ENCODE data around the gene PNMA5. TPM values are rescaled to one million over a fixed set of nuclear protein-coding genes. Genes with fewer than 3 reads are reported as not detected.
"Not testable (repeated sequence)": the region's sequence is repeated elsewhere in the genome, so short reads cannot be mapped to it uniquely, and the experiment has no call there.

PNMA5 gene
- total RNA-seq, 1 donor from 2014 or later, result not detected

DNA sequence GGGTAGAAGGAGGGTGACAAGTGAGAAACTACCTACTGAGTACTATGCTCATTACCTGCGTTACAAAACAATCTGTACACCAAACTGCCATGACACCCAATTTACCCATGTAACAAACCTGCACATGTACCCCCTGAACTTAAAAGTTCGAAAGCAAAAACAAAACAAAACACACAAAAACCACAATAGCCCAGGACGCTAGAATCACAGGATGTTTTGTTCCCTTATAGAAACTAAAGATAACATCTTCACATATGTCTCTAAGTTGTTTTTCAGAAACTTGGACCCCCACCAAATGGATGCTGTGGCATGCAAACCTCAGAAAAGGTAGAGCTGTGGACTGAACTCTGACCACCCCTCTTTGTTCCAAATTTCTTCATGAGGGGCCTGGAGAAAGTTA, 25.2 kb upstream of the PNMA5 start:
- no peak for ATAC-seq
- DNase-seq, result no peak
- intact Hi-C loops (cut with DNase I), result no loop called here

DNA sequence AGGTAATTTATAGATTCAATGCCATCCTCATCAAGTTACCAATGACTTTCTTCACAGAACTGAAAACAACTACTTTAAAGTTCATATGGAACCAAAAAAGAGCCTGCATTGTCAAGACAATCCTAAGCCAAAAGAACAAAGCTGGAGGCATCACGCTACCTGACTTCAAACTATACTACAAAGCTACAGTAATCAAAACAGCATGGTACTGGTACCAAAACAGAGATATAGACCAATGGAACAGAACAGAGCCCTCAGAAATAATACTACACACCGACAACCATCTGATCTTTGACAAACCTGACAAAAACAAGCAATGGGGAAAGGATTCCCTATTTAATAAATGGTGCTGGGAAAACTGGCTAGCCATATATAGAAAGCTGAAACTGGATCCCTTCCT, 23.3 kb upstream of the PNMA5 start:
- ATAC-seq, DNase-seq: not testable (repeated sequence)

More for the DNA sequence above, 25.2 kb upstream of the PNMA5 start:
- Histone ChIP-seq H3K4me3 (no peak overlapping the region), H3K27me3 (no peaks in the 10 kb centered on the region), H3K4me1 (no peaks in the 10 kb centered on the region), H3K9me3 (no peaks in the 10 kb centered on the region), H3K27ac (no peak overlapping the region), H3K36me3 (no peaks in the 10 kb centered on the region)
- TF ChIP-seq, protein P1, sequence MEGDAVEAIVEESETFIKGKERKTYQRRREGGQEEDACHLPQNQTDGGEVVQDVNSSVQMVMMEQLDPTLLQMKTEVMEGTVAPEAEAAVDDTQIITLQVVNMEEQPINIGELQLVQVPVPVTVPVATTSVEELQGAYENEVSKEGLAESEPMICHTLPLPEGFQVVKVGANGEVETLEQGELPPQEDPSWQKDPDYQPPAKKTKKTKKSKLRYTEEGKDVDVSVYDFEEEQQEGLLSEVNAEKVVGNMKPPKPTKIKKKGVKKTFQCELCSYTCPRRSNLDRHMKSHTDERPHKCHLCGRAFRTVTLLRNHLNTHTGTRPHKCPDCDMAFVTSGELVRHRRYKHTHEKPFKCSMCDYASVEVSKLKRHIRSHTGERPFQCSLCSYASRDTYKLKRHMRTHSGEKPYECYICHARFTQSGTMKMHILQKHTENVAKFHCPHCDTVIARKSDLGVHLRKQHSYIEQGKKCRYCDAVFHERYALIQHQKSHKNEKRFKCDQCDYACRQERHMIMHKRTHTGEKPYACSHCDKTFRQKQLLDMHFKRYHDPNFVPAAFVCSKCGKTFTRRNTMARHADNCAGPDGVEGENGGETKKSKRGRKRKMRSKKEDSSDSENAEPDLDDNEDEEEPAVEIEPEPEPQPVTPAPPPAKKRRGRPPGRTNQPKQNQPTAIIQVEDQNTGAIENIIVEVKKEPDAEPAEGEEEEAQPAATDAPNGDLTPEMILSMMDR (IDR thresholded peaks at IDR 0.05), result no peak

DNA sequence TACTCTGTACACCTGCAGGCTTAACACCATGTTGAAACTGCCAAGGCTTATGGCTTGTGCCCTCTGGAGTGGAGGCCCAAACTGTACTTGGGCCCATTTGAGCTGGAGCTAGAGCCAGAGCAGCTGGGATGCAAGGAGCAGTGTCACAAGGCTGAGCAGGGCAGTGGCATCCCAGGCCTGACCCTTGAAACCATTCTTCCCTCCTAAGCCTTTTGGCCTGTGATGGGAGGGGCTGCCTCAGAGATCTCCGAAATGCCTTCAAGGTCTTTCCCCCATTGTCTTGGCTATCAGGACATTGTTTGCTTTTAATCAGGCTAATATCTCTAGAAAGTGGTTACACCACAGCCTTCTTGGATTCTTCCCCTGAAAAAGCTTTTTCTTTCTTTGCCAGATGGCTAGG, 10.9 kb upstream of the PNMA5 start:
- Histone ChIP-seq H3K27ac (no peak overlapping the region), H3K27me3 (no peaks in the 10 kb centered on the region), H3K9me3 (no peaks in the 10 kb centered on the region), H3K4me3 (no peak overlapping the region), H3K36me3 (no peaks in the 10 kb centered on the region), H3K4me1 (no peaks in the 10 kb centered on the region)
- ATAC-seq (no peak), DNase-seq (no peak)
- TF ChIP-seq, protein P1 (IDR thresholded peaks at IDR 0.05), result no peak
- intact Hi-C loops (cut with DNase I), result no loop called here

More for the DNA sequence above, 23.3 kb upstream of the PNMA5 start:
- H3K9me3 ChIP-seq; H3K4me3 ChIP-seq; H3K4me1 ChIP-seq; H3K27ac ChIP-seq; intact Hi-C loops (cut with DNase I); H3K36me3 ChIP-seq; H3K27me3 ChIP-seq: not testable (repeated sequence)

DNA sequence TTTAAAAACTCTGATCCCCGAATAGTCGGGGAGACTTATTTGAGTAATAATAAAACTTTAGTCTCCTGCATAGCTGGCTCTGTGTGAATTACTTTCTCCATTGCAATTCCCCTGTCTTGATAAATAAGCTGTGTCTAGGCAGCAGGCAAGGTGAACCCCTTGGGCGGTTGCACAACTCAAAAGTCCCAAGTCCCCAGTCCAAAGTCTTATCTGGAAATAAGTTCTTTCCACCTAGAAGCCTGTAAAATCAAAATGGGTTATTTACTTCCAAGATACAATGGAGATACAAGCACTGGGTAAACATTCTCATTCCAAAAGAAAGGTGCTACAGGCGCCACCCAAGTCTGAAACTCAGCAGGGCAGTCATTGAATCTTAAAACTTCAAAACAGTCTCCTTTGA, 10.1 kb upstream of the PNMA5 start:
- no peaks in the 10 kb centered on the region for H3K36me3 ChIP-seq
- H3K4me3 ChIP-seq, result no peak overlapping the region
- intact Hi-C loops (cut with DNase I), result no loop called here
- no peaks in the 10 kb centered on the region for H3K9me3 ChIP-seq
- TF ChIP-seq, protein P1 (IDR thresholded peaks at IDR 0.05), result no peak
- H3K27ac ChIP-seq, result no peak overlapping the region
- no peak for ATAC-seq
- H3K27me3 ChIP-seq, result no peaks in the 10 kb centered on the region
- no peak for DNase-seq
- no peaks in the 10 kb centered on the region for H3K4me1 ChIP-seq

DNA sequence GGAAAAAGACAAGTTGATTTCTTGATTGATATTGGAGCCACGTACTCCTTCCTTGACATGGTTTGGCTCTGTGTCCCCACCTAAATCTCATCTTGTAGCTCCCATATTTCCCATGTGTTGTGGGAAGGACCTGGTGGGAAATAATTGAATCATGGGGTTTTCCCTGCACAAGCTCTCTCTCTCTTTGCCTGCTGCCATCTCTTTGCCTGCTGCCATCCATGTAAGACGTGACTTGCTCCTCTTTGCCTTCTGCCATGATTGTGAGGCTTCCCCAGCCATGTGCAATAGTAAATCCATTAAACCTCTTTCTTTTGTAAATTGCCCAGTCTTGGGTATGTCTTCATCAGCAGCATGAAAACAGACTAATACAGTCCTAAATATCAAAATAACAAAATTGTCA, 8.3 kb upstream of the PNMA5 start:
- intact Hi-C loops (cut with DNase I); H3K27me3 ChIP-seq; H3K4me1 ChIP-seq; H3K36me3 ChIP-seq; DNase-seq; H3K27ac ChIP-seq; H3K4me3 ChIP-seq; H3K9me3 ChIP-seq; ATAC-seq: not testable (repeated sequence)

DNA sequence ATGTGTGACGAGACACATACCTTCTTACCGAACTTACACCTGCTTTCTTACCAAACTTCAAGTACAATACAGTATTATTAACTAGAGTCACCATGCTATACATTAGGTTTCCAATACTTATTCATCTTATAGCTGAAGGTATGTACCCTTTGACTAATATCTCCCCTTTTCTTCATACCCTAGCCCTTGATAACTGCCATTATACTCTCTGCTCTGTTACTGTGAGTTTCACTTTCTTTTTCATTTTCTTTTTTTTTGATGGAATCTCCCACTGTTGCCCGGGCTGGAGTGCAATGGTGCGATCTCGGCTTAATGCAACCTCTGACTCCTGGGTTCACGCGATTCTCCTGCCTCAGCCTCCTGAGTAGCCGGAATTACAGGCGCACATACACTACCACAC, 3.4 kb upstream of the PNMA5 start:
- Histone ChIP-seq H3K4me3 (no peak overlapping the region), H3K27ac (no peak overlapping the region), H3K27me3 (no peaks in the 10 kb centered on the region), H3K36me3 (no peaks in the 10 kb centered on the region), H3K9me3 (no peaks in the 10 kb centered on the region), H3K4me1 (no peaks in the 10 kb centered on the region)
- ATAC-seq (no peak), DNase-seq (no peak)
- TF ChIP-seq, protein P1 (IDR thresholded peaks at IDR 0.05), result no peak
- intact Hi-C loops (cut with DNase I), result no loop called here

DNA sequence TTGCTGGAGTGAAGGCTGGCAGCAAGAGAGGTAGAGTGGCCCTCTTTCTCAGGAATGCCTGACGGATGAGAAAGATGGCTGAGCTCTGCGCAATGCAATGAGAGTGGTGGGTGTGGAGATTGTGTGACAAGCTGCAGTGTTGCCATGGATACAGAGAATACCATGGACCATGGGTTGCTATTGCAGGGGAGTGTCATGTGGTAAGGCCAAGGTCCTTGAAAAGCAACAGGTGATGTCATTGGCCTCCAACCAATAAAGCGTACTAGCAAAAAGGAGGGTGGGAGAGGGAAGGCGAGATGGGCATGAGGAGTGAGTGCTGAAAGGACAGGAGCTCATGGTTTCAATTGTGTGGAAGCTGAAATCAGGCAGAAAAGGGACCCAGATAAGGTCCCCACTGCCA, 1.8 kb downstream of the PNMA5 start:
- Histone ChIP-seq H3K4me1 (no peaks in the 10 kb centered on the region), H3K36me3 (no peaks in the 10 kb centered on the region), H3K27me3 (no peaks in the 10 kb centered on the region), H3K9me3 (no peaks in the 10 kb centered on the region), H3K4me3 (no peak overlapping the region), H3K27ac (no peak overlapping the region)
- TF ChIP-seq, protein P1 (IDR thresholded peaks at IDR 0.05), result no peak
- intact Hi-C loops (cut with DNase I), result no loop called here
- DNase-seq (no peak), ATAC-seq (no peak)
